Effector memory CD4-positive, alpha-beta T cell (primary cell): ENCODE data around the gene ERCC1.

Source experiments
- DNase-seq, 3 donors: peaks; one replicate each; pipeline ENCODE4 v3.0.0-alpha.2; 2020
- H3K27ac ChIP-seq: 2 replicates; pipeline ENCODE4 v1.7.0; 2013; ENCODE audit warnings: mild to moderate bottlenecking, low read length, moderate library complexity; ENCODE audit not compliant: insufficient read depth, poor library complexity, severe bottlenecking
- H3K27me3 ChIP-seq: replicated peaks from 2 replicates; pipeline ENCODE4 v1.7.0; 2013; ENCODE audit warnings: mild to moderate bottlenecking, low read length; ENCODE audit not compliant: insufficient read depth, control insufficient read depth, poor library complexity, severe bottlenecking
- H3K36me3 ChIP-seq: 2 replicates; pipeline ENCODE4 v1.7.0; 2013; ENCODE audit warnings: mild to moderate bottlenecking, low read length, moderate library complexity; ENCODE audit not compliant: control insufficient read depth, insufficient read depth
- H3K4me1 ChIP-seq: 2 replicates; pipeline ENCODE4 v1.7.0; 2013; ENCODE audit warnings: low read length, mild to moderate bottlenecking; ENCODE audit not compliant: control insufficient read depth, insufficient read depth, poor library complexity, severe bottlenecking
- H3K4me3 ChIP-seq: 2 replicates; pipeline ENCODE4 v1.7.0; 2013; ENCODE audit warnings: low read length, low read depth, mild to moderate bottlenecking; ENCODE audit not compliant: insufficient read depth, poor library complexity, severe bottlenecking
- H3K9me3 ChIP-seq: 2 replicates; pipeline ENCODE4 v1.7.0; 2013; ENCODE audit warnings: mild to moderate bottlenecking, low read length, moderate library complexity; ENCODE audit not compliant: control insufficient read depth

The ERCC1 gene

DNA sequence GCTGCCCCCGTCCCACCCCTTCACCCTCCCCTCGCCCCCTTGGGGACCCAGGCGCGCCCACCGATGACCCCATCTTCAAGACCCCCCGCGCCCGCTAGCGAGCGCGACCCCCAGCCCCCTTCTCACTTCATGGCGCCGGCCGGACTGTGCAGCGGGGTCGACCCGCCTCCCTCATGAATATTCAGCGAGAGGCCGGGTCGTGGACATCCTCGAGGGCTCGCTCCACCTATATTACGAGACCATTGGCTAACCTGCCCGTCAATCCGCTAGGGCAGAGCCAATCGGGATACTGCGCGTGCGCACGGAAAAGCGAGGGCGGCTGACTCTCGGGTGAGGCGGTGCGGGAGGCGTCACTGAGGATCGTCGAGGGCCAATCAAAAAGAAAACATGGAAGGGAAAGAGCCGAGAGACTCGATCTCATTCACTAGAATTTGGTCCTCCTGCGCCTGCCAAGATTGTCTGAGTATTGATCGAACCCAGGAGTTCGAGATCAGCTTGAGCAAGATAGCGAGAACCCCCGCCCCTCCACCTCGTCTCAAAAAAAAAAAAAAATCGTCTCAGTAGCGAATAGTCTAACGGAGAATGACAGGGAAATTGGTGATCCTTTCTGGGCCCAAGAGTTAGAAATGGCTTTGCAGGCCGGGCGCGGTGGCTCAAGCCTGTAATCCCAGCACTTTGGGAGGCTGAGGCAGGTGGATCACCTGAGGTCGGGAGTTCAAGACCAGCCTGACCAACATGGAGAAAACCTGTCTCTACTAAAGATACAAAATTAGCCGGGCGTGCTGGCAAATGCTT is 53.1 kb downstream of the ERCC1 start, which contains the start of gene ERCC2:
TSS of gene ERCC2 (minus strand) at position 164 of the 795 bp plus-strand sequence. CDS start at position 131, 33 bp downstream.
- DNase-seq = peak; percentile 99 to 100 (median 99)
- peaks cover 5% of the 10 kb centered on the region for H3K4me1 ChIP-seq
- peak within 1 kb of the TSS; percentile 59 for H3K27ac ChIP-seq
- peak within 1 kb of the TSS; percentile 82 for H3K4me3 ChIP-seq
- no peaks in the 10 kb centered on the region for H3K36me3 ChIP-seq
- no peaks in the 10 kb centered on the region for H3K27me3 ChIP-seq
- H3K9me3 ChIP-seq = no peaks in the 10 kb centered on the region

DNA sequence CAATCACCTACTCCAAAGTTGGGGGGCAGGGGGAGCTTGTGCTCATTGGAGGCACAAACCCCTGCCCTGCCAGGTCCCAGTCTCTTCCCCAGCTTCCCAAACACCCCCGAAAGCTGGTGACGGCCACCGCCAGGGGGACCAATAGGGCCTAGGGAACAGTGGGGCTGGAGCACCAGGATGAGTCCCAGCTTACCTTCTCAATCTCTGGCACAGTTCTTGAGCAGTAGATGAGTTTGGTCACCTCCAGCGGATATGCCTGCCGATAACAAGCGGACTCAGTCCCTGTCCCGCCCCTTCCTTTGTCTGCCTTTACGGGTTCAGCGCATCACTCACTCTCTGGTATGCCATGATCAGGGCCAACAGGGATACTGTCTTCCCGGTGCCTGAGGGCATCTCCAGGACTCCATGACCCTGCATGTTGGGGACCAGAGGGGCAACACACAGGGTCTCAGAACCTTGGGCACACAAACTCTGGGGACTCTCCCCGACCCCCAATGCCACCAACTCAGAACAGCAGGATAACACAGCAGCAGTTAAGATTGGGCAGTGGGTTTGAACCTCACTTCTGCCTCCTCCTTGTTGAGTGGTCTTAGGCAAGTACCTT is 54.9 kb downstream of the ERCC1 start:
- no peak overlapping the region for H3K27ac ChIP-seq
- H3K4me1 ChIP-seq = peaks cover 5% of the 10 kb centered on the region
- no peak for DNase-seq
- no peaks in the 10 kb centered on the region for H3K9me3 ChIP-seq
- no peaks in the 10 kb centered on the region for H3K27me3 ChIP-seq
- H3K36me3 ChIP-seq = peaks cover under 1% of the 10 kb centered on the region
- no peak overlapping the region for H3K4me3 ChIP-seq

DNA sequence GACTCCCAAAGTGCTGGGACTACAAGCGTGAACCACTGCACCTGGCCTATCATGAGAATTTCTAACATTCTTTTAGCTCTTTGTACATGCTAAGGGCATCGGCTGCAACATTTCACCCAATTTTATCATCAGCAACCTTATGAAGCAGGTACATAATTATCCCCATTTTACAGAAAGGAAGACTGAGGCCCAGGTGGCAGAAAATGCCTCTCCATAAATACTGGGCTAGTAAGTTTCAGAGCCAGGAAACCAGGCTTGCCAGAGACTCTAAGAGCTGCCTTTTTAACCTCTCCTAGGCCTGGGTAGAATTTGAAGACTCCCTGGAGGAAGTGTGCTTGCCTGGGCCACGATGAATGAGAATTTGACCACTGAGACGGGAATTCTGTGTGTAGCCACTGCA is 55.6 kb downstream of the ERCC1 start:
- H3K27ac ChIP-seq = no peak overlapping the region
- peaks cover 3% of the 10 kb centered on the region for H3K36me3 ChIP-seq
- no peaks in the 10 kb centered on the region for H3K27me3 ChIP-seq
- H3K9me3 ChIP-seq = no peaks in the 10 kb centered on the region
- no peak for DNase-seq
- H3K4me1 ChIP-seq = peaks cover 5% of the 10 kb centered on the region
- no peak overlapping the region for H3K4me3 ChIP-seq

DNA sequence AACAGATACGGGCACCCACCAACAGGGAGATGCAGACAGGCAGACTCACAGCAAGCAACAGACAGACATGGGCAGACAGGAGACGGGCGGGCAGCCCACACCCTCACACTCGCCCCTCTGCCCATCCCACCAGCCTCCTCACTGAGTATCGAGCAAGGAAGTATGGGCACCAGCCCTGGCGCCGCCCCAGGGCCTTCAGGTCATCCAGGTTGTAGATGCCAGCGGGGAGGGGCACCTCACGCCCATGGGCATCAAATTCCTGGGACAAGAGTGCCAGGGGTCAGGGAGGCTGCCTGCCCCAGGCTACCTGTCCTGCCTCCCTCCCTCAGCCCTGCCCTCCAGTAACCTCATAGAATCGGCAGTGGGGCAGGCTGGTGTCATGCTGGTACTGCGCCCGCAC is 59.0 kb downstream of the ERCC1 start:
- no peak overlapping the region for H3K27ac ChIP-seq
- H3K4me3 ChIP-seq = no peak overlapping the region
- H3K36me3 ChIP-seq = peaks cover 7% of the 10 kb centered on the region
- H3K4me1 ChIP-seq = peaks cover under 1% of the 10 kb centered on the region
- no peaks in the 10 kb centered on the region for H3K27me3 ChIP-seq
- DNase-seq = no peak
- no peaks in the 10 kb centered on the region for H3K9me3 ChIP-seq

DNA sequence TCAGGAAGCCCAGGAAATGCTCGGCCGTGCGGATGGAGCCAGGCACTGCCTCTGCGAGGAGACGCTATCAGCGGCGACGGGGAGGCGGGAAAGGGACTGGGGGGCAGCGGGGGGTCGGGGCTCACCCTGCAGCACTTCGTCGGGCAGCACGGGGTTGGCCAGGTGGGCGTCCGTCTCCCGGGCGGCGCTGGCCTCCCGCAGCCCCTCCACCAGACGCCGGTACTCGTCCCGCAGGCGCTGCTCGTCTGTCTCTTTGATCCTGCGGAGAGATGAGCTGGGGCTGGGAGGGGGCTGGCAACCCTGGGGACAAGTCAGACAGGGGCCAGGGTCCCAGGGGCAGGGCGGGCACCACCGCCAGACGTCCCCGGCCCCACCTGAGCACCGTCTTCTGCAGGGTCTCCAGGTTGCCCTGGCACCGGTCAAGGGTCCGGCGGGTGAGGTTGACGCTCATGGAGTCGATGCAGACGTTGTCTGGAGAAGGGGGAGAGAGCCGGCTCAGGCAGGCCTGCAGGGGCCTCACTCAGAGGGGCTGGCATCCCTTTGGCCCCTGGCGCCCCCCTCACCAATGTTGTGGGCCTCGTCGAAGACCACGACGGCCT is 59.8 kb downstream of the ERCC1 start:
- no peaks in the 10 kb centered on the region for H3K27me3 ChIP-seq
- DNase-seq = no peak
- H3K36me3 ChIP-seq = peaks cover 8% of the 10 kb centered on the region
- no peaks in the 10 kb centered on the region for H3K9me3 ChIP-seq
- H3K4me1 ChIP-seq = no peaks in the 10 kb centered on the region
- no peak overlapping the region for H3K27ac ChIP-seq
- H3K4me3 ChIP-seq = no peak overlapping the region

DNA sequence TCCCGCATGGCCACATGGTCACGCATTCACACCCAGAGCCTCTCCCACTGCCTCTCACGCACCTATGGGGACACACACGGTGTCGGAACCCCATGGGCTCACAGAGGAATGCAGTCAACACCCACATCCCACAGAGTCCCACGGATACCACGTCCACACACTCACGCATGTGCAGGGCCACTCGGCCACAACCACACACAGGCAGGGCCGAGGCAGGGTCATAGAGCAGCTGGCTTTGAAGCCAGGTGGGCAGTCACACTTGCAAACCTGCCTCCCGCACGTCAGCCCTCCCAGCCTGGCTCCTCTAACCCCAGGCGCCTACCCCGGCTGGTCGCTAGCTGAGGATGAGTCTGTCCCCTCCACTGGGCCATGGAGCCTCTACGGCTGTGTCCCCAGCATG is 61.4 kb downstream of the ERCC1 start:
- H3K36me3 ChIP-seq = peaks cover 11% of the 10 kb centered on the region

DNA sequence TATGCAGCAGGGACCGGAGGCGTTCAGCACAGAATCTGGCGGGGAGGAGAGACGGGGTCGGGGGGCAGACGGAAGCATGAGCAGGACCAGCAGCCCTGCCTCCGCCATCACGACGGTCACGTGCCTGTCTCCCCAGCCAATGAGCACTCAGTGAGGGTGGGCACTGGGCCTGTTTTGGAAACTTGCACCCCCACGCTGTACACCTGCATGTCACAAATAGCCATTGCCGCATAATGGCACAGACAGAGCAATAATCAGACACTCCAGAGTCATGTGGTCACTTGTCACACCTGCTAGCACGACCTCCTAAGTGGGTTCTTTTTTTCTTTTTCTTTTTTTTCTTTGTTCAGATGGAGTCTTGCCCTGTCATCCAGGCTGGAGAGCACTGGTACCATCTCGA is 62.1 kb downstream of the ERCC1 start:
- H3K27ac ChIP-seq = no peak overlapping the region
- H3K4me3 ChIP-seq = no peak overlapping the region
- peaks cover 11% of the 10 kb centered on the region for H3K36me3 ChIP-seq

More for the DNA sequence above, 61.4 kb downstream of the ERCC1 start:
- no peak for DNase-seq
- Histone ChIP-seq H3K9me3 (no peaks in the 10 kb centered on the region), H3K27ac (no peak overlapping the region), H3K4me1 (no peaks in the 10 kb centered on the region), H3K27me3 (no peaks in the 10 kb centered on the region), H3K4me3 (no peak overlapping the region)

DNA sequence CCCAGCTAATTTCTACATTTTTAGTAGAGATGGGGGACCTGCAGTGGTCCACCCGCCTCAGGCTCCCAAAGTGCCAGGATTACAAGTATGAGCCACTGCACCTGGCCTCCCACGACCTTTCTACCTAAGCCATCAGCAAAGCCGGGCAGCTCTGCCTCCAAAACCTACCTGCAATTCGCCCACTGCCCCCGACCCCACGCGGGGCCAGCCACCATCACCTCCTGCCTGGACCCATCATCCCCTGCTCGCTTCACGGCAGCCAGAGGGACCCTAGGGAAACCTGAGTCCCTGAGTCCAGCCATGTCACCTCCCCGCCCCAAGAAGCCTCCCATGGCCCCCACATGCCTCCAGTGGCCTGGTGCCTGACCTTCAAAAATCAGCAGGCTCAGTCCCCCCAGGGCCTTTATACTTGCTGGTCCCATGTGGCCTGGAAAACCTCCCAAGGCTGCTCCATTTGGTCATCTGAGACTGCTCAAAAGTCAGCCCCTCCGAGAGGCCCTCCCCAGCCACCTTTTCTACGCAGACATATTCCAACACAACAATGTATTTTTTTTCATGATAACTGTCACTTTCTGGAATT is 65.4 kb downstream of the ERCC1 start:
- Histone ChIP-seq H3K36me3 (peaks cover 8% of the 10 kb centered on the region), H3K9me3 (no peaks in the 10 kb centered on the region), H3K4me1 (no peaks in the 10 kb centered on the region), H3K4me3 (no peak overlapping the region), H3K27ac (no peak overlapping the region), H3K27me3 (no peaks in the 10 kb centered on the region)
- no peak for DNase-seq

More for the DNA sequence above, 62.1 kb downstream of the ERCC1 start:
- no peak for DNase-seq
- H3K9me3 ChIP-seq = no peaks in the 10 kb centered on the region
- no peaks in the 10 kb centered on the region for H3K4me1 ChIP-seq
- H3K27me3 ChIP-seq = no peaks in the 10 kb centered on the region

DNA sequence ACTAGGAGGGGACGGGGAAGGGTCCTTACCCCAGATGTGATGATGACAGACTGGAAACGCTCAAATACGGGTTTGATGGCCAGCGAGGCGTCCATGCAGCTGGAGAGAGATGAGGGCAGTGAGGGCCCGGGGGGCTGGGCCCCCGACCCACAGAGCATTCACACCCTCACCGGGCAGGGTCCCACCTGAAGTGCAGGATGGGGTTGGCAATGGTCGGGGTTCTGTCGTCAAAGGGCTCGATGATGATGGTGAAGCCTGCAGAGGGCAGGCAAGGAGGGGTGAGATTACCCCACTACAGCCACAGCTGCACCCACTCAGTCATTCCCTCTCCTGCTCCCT is 66.3 kb downstream of the ERCC1 start:
- no peak overlapping the region for H3K27ac ChIP-seq
- no peaks in the 10 kb centered on the region for H3K27me3 ChIP-seq
- H3K4me3 ChIP-seq = no peak overlapping the region
- H3K4me1 ChIP-seq = no peaks in the 10 kb centered on the region
- H3K36me3 ChIP-seq = peaks cover 8% of the 10 kb centered on the region
- DNase-seq = no peak
- H3K9me3 ChIP-seq = no peaks in the 10 kb centered on the region
